GM21515 (cell line): ENCODE measurements around the gene LY86.

Experiments
- ATAC-seq: cut with Tn5 transposase; IDR thresholded peaks from one replicate; pipeline ENCODE4 v1.9.1; 2021; ENCODE audit not compliant: unreplicated experiment

LY86 gene

DNA sequence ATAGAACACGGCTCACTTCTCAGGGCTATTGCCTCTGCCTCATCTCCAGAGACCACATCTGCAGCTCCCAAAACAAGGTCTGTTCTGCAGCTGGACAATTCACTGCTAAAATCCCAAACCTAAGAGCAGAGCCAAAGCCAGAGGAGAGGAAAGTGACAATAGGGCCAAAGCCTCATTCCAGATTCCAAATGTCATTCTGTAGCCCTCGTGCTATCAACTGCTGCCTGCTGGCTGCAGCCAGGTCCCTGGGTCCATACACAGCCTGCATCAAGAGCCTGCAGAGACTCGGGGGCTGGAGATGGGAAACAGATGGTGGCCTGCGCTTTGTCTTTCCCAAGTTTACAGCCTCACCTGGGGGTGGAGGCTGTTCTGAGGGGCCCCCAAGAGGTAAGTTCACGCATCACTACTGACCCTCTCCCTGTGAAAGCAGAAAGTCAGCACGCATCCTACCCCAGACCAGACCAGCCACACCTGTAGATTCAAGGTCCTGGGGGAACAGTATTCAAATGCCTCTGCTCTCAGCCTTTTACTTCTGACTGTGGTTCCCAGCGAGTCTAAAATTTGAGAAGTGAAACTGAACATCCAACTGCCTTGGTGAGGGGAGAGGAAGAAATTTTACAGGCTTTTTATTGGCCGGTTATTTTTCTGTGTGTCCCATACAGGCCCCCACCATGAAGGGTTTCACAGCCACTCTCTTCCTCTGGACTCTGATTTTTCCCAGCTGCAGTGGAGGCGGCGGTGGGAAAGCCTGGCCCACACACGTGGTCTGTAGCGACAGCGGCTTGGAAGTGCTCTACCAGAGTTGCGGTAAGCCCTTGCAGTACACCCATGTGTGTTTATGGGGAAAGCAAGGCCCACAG, at the start of gene LY86:
Gene LY86, plus strand, starts transcription at position 657 of the 860 bp plus-strand sequence. Its CDS starts 15 bp downstream, at position 672.
- peak; percentile 46 for ATAC-seq

DNA sequence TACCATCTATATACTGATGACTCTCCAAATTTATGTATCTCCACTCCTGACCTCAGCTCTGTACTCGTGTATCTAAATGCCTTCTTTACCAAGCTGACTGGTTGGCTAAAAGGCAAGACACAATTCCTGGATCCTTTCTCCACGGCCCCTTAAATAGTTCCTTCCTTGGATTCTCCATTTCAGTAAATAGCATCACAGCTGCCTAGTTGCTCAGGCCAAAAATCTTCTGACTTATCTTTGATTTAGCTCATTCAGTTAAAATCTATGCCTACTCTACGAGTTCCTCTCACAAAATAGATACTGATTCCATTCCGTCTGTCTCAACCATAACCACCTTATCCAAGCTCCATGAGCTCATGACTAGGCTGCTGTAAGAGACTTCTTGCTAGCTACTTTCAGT, 49.5 kb upstream of the LY86 start:
- ATAC-seq, result no peak

DNA sequence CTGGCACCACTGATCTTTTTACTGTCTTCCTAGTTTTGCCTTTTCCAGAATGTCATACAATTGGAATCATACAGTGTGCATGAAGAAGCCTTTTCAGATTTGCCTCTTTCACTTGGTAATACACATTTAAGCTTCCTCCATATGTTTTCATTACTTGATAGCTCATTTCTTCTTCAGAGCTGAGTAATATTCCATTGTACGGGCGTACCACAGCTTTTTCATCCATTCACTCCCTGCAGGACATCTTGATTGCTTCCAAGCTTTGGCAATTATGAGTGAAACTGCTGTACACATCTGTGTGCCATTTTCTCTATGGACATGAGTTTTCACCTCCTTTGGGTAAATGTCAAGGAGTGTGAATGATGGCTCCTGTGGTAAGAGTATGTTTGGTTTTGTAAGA, 46.2 kb upstream of the LY86 start:
- no peak for ATAC-seq

DNA sequence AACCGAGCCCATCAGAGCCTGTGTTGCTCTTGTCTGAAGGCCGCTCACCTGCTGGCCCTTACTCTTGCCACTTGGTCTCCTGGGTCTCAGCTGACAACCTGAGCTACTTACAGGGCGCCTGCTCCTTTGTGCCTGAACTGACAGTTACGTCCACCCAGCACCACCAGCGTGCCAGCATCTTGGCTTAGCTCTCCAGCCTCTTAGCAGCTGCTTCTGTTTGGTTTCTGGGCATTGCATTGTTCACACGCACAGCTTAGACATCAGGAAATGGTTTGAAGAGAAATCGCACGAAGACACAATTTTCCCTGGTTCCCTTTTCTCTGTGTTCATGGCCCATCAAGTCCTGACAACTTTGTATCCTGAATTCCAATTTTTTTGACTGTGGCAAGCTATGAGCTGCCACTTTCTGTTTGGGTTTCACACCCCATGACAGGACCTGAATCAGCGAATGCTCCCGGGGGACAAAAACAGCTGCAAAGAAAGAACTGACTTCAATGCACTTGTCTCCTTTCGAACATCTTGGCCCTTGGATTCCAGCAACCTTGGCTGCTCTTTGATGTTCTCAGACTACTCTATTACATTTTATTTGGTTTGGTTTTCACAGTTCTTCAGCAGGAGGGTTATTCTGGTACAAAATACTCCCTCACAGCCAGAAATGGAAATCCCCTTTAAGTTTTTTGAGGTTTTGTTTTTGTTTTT, 45.2 kb upstream of the LY86 start:
- no peak for ATAC-seq

- ATAC-seq, result no peak
Measured at GRCh38 chr6:6545616-6546317, 42.8 kb upstream of the LY86 start.

GRCh38 chr6:6546318-6547109, 42.0 kb upstream of the LY86 start:
- peak; percentile 43 for ATAC-seq

DNA sequence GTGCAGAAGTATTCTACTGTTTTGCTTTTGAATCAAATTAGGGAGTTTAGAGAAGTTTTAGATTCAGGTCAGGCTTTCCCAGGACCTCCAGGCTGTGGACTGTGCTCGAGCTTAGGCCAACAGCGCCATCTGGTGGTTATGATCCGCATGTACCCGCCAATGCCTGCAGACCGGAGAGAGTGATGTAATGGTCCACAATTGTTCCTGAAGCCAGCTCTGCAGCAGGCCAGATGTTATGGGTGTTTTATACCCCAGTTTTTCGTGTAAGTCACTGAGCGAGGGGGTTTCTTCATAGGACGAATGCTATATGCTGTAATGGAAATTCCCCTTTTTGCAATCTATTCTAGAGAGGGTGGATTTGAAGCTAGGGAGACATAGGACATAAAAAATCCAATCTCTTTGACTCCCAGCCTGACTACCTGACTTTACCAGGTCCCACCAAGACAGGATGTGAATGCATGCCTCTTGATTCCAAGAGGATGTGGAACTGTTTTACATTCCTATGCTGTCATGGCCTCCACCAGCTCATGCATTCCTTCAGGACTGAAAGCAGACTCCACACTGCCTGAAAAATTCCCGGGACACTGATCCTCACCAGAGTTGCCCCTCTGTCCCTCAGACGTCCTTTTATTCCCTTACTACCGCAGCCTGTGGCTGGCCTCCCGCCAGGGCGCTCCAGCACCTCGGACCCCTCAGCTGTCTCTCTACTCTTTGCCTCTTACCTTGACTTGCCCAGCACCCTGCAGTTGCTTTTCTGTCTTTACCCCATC, 41.2 kb upstream of the LY86 start:
- peak; percentile 92 for ATAC-seq

GRCh38 chr6:6556161-6556737, 32.3 kb upstream of the LY86 start:
- no peak for ATAC-seq

DNA sequence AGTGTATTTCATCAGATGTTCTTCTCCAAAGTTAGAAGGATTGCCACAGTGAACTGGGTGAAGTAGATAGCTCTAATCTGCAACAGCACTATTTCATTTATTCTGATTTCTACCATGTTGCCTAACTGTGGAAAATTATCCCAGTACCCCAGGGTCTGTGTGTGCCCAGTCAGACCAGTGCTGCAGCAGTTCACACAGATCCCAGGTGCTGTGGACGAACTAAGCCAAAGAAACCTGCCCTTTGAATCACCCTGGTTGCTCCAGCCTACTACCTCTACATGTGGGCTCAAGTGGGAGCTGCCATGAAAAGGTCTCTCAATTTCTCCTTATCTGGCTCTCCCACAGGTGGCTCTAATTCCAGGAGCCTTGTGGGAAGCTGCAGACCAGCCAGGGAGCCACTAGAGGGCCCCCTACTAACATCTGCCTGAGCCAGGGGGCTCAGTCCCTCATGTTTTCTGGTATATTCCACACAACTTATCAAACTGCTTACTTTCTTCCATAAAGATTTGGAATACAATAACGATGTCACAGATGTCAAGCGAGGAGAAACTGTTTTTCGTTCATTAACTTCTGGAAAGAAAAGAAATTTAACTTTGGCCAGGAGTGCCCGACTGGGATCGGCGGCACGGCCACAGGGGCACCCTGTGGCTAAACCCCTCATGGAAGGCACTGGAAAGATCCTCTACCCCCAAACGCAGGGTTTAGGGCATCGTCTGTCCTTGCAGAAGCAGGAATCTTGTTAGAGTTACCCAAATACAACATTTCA, 31.6 kb upstream of the LY86 start:
- no peak for ATAC-seq

GRCh38 chr6:6557504-6557839, 31.0 kb upstream of the LY86 start:
- ATAC-seq, result no peak

GRCh38 chr6:6557886-6558285, 30.6 kb upstream of the LY86 start:
- ATAC-seq, result no peak

DNA sequence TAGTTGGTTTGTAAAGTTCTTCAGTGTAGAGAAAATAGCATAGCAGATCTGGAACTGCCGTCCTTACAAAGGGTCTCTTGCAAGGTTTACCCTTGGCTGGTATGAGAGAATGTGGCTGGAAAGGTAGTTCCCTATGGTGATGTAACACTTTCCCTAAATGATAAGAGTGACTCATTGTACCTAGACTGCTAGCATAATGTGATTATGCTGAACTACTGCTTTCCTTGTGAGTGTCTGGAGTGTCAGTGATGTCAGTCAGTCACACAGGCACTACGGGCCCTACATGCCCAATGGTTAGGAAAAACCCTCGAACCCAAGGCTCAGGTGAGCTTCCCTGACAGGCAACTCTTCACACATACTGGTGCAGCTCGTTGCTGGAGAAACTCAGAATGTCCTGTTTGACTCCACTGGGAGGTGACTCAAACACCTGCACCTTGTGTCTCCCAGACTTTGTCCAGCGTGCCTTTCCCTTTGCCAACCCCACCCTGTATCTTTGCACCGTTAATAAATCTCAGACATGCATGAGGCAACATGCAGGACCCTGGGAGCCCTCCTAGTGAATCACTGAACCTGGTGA, 28.4 kb upstream of the LY86 start:
- no peak for ATAC-seq

DNA sequence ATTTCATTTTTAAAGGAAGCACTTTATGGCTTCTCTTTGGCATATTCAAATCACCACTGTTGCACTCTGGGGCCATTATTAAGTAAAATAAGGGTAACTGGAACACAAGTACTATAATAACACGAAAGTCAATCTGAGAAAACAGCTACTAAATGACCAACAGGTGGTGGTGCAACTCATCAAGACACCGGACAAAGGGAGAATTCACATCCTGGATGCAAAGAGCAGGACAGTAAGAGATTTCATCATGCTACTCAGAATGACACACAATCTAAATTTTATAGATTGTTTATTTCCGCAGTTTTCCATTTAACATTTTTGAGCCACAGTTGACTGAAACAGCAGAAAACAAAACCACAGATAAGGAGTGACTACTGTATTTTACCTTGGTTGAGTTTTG, 27.6 kb upstream of the LY86 start:
- no peak for ATAC-seq

DNA sequence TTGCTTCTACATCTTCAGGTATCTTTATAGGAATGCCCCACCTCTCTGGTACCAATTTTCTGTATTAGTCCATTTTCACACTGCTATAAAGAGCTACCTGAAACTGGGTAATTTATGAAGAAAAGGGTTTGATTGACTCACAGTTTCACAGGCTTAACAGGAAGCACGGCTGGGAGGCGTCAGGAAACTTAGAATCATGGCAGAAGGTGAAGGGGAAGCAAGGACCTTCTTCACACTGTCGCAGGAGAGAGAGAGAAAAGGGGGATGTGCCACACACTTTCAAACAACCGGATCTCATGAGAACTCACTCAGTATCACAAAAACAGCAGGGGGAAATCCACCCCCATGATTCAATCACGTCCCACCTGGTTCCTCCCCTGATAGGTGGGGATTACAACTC, 24.4 kb upstream of the LY86 start:
- ATAC-seq, result no peak

- ATAC-seq, result no peak
Measured at GRCh38 chr6:6565069-6565468, 23.5 kb upstream of the LY86 start.

GRCh38 chr6:6565488-6565887, 23.0 kb upstream of the LY86 start:
- no peak for ATAC-seq

GRCh38 chr6:6566766-6567165, 21.8 kb upstream of the LY86 start:
- ATAC-seq, result no peak

DNA sequence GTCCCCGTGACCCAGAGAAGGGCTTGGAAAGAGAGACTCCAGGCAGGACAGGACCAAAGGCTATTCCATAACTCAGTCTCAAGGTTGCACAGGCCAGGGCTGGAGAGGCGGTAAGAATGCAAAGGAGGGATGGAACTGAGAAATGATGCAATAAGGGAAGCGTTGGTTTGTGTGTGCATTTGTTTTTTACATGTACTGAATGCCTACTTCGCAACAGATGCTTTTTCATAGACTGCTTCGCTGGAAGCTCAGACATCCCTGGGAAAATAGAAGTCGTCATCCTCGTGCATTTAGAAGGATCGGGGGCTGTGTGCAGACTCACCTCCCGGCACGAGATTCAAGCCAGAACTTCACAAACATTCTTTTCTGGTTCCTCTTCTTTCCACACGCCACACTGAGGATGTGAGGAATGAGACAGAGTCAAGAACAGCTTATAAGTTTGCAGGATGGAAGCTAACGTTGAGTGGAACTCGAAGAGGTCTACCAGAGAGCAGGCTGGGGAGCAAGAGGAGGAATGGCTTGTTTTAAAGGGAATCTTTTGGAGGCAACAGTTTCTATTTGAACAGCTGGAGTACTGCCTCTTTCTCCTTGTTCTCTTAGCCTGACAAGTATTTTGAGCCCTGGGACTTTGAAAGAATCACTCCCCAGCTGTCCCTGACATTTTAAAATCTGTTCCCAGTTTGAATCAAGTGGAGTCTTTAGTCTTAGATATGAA, 19.3 kb upstream of the LY86 start:
- no peak for ATAC-seq
